Neural progenitor cell (in vitro differentiated cells): ENCODE results near the gene YIF1B. TPM values are rescaled to one million over a fixed set of nuclear protein-coding genes. Genes with fewer than 3 reads are reported as not detected.

Experiments used
- DNase-seq: peaks from one replicate; pipeline ENCODE4 v3.0.0-alpha.2; 2016; ENCODE audit warnings: low spot score
- H2AFZ ChIP-seq: fragments of 200-600 bp; sonication (generic); replicated peaks from 2 replicates; pipeline ENCODE4 v1.6.1; 2016; ENCODE audit warnings: antibody characterized with exemption
- H3F3A ChIP-seq: fragments of 200-600 bp; sonication (generic); 2 replicates; pipeline ENCODE4 v1.6.1; 2016; ENCODE audit warnings: antibody characterized with exemption, low read depth
- H3K27ac ChIP-seq: fragments of 200-600 bp; sonication (generic); 2 replicates; pipeline ENCODE4 v1.5.1; 2016; ENCODE audit warnings: mild to moderate bottlenecking
- H3K27me3 ChIP-seq: fragments of 200-600 bp; sonication (generic); 2 replicates; pipeline ENCODE4 v1.6.1; 2016; ENCODE audit warnings: mild to moderate bottlenecking, moderate library complexity
- H3K36me3 ChIP-seq: fragments of 200-600 bp; sonication (generic); 2 replicates; pipeline ENCODE4 v1.5.1; 2016
- H3K4me1 ChIP-seq: fragments of 200-600 bp; sonication (generic); 2 replicates; pipeline ENCODE4 v1.6.1; 2016; ENCODE audit warnings: mixed run types
- H3K4me2 ChIP-seq: fragments of 200-600 bp; sonication (generic); 2 replicates; pipeline ENCODE4 v1.6.1; 2016
- H3K4me3 ChIP-seq: fragments of 200-600 bp; sonication (generic); 2 replicates; pipeline ENCODE4 v1.5.1; 2016
- H3K79me2 ChIP-seq: fragments of 200-600 bp; sonication (generic); 2 replicates; pipeline ENCODE4 v1.6.1; 2016; ENCODE audit warnings: low read depth
- H3K9ac ChIP-seq: fragments of 200-600 bp; sonication (generic); 2 replicates; pipeline ENCODE4 v1.6.1; 2016
- H3K9me3 ChIP-seq: fragments of 200-600 bp; sonication (generic); 2 replicates; pipeline ENCODE4 v1.5.1; 2016; ENCODE audit warnings: low read depth
- H4K20me1 ChIP-seq: fragments of 200-600 bp; sonication (generic); 2 replicates; pipeline ENCODE4 v1.6.1; 2016; ENCODE audit warnings: low read depth
- H3K27ac Mint-ChIP-seq: 3 replicates; pipeline ENCODE4 v1.8.0; 2021; ENCODE audit warnings: mixed read lengths
- H3K27me3 Mint-ChIP-seq: 2 replicates; pipeline ENCODE4 v1.8.0; 2022; ENCODE audit warnings: low read depth, mild to moderate bottlenecking, inconsistent platforms, moderate library complexity, mixed read lengths; ENCODE audit not compliant: insufficient read depth
- H3K36me3 Mint-ChIP-seq: 3 replicates; pipeline ENCODE4 v1.8.0; 2021; ENCODE audit warnings: mixed read lengths
- H3K4me1 Mint-ChIP-seq: 3 replicates; pipeline ENCODE4 v1.8.0; 2021; ENCODE audit warnings: mixed read lengths
- H3K4me3 Mint-ChIP-seq: 3 replicates; pipeline ENCODE4 v1.8.0; 2021; ENCODE audit warnings: mild to moderate bottlenecking, moderate library complexity, mixed read lengths
- H3K9me3 Mint-ChIP-seq: 3 replicates; pipeline ENCODE4 v1.8.0; 2020; ENCODE audit warnings: mixed read lengths
- EZH2 ChIP-seq: fragments of 200-600 bp; sonication (generic); IDR thresholded peaks from 2 replicates; pipeline ENCODE4 v1.6.1; 2017; ENCODE audit warnings: antibody characterized with exemption, mild to moderate bottlenecking, moderate library complexity
- EZH2phosphoT487 ChIP-seq: fragments of 200-600 bp; sonication (generic); IDR thresholded peaks from 2 replicates; pipeline ENCODE4 v1.6.1; 2017; ENCODE audit warnings: antibody characterized with exemption
- total RNA-seq: library from RNA; depleted of rRNA; stranded (reverse); fragments of >200 nt; gene quantifications from 2 replicates; pipeline ENCODE4 v1.2.3, GENCODE V29; 2015; ENCODE audit warnings: low replicate concordance
- TF ChIP-seq, protein P1 (sequence below): fragments of 200-600 bp; sonication (generic); IDR thresholded peaks from 2 replicates; pipeline ENCODE4 v1.5.1; 2017; ENCODE audit warnings: antibody characterized with exemption, mild to moderate bottlenecking

The YIF1B gene
- total RNA-seq, 1 donor from 2014 or later, result 38.1 TPM

DNA sequence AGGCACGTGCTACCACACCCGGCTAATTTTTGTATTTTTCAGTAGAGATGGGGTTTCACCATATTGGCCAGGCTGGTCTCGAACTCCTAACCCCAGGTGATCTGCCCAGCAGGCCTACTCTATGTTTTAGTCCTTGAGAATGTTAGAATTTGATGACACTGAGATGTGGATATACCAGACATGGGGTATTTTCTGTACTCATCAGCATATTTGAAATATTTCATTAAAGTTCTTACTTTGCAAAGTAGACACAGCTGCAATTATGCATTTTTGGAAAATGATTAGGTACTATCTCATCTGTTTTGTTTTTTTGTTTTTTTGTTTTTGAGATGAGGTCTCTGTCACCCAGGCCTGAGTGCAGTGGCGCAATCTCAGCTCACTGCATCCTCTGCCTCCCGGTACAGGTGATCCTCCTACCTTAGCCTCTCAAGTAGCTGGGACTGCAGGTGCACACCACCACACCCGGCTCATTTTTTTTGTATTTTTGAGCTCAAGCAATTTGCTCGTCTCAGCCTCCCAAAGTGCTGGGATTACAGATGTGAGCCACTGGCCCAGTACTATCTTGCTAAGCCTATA, 38.7 kb downstream of the YIF1B start:
- H2AFZ ChIP-seq, result no peak overlapping the region
- H3K27me3 ChIP-seq, result no peaks in the 10 kb centered on the region
- H4K20me1 ChIP-seq, result peaks cover 25% of the 10 kb centered on the region
- no peaks in the 10 kb centered on the region for H3K36me3 ChIP-seq
- H3K79me2 ChIP-seq, result peaks cover 91% of the 10 kb centered on the region
- no peak overlapping the region for H3K4me3 ChIP-seq
- Mint-ChIP-seq H3K36me3 (no peaks in the 10 kb centered on the region), H3K4me1 (peaks cover 8% of the 10 kb centered on the region), H3K27ac (no peak overlapping the region), H3K4me3 (no peak overlapping the region), H3K27me3 (peaks cover 2% of the 10 kb centered on the region), H3K9me3 (no peaks in the 10 kb centered on the region)
- H3K4me1 ChIP-seq, result peaks cover 5% of the 10 kb centered on the region
- H3K27ac ChIP-seq, result no peak overlapping the region
- DNase-seq, result no peak
- H3F3A ChIP-seq, result peaks cover 7% of the 10 kb centered on the region
- no peak overlapping the region for H3K4me2 ChIP-seq
- no peaks in the 10 kb centered on the region for H3K9me3 ChIP-seq
- H3K9ac ChIP-seq, result no peak overlapping the region
- TF ChIP-seq EZH2, result no peak
- TF ChIP-seq, protein P1, sequence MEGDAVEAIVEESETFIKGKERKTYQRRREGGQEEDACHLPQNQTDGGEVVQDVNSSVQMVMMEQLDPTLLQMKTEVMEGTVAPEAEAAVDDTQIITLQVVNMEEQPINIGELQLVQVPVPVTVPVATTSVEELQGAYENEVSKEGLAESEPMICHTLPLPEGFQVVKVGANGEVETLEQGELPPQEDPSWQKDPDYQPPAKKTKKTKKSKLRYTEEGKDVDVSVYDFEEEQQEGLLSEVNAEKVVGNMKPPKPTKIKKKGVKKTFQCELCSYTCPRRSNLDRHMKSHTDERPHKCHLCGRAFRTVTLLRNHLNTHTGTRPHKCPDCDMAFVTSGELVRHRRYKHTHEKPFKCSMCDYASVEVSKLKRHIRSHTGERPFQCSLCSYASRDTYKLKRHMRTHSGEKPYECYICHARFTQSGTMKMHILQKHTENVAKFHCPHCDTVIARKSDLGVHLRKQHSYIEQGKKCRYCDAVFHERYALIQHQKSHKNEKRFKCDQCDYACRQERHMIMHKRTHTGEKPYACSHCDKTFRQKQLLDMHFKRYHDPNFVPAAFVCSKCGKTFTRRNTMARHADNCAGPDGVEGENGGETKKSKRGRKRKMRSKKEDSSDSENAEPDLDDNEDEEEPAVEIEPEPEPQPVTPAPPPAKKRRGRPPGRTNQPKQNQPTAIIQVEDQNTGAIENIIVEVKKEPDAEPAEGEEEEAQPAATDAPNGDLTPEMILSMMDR, result no peak
- no peak for TF ChIP-seq EZH2phosphoT487

DNA sequence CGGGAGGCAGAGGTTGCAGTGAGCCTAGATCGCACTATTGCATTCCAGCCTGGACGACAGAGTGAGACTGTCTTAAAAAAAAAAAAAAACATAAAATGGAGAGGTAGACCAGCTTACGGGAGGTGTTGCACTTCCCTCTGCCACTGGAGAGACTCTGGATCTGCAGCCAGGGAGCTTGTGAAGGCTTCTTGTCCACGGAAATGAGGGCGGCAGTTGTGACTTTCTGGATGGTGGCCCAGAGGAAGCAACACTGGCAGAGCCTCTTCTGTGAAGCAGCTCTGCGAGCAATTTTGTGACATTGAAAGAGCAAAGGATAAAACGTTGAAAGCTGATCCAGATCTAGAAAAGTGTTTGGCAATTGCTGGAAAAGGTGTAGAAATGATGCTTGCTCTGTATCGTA, 41.0 kb downstream of the YIF1B start:
- Histone ChIP-seq H3K4me1 (peaks cover 14% of the 10 kb centered on the region), H3K27ac (no peak overlapping the region), H4K20me1 (peaks cover 27% of the 10 kb centered on the region), H3K27me3 (no peaks in the 10 kb centered on the region), H2AFZ (no peak overlapping the region), H3F3A (peaks cover 7% of the 10 kb centered on the region), H3K36me3 (no peaks in the 10 kb centered on the region), H3K9me3 (no peaks in the 10 kb centered on the region), H3K9ac (no peak overlapping the region), H3K4me2 (no peak overlapping the region), H3K79me2 (peaks cover 94% of the 10 kb centered on the region), H3K4me3 (no peak overlapping the region)
- no peaks in the 10 kb centered on the region for H3K36me3 Mint-ChIP-seq
- no peak for DNase-seq
- H3K27me3 Mint-ChIP-seq, result no peaks in the 10 kb centered on the region
- no peak overlapping the region for H3K27ac Mint-ChIP-seq
- H3K9me3 Mint-ChIP-seq, result no peaks in the 10 kb centered on the region
- peaks cover 19% of the 10 kb centered on the region for H3K4me1 Mint-ChIP-seq
- peak overlapping the region; percentile 27 for H3K4me3 Mint-ChIP-seq
- TF ChIP-seq, protein P1, result no peak
- TF ChIP-seq EZH2, result no peak
- no peak for TF ChIP-seq EZH2phosphoT487

DNA sequence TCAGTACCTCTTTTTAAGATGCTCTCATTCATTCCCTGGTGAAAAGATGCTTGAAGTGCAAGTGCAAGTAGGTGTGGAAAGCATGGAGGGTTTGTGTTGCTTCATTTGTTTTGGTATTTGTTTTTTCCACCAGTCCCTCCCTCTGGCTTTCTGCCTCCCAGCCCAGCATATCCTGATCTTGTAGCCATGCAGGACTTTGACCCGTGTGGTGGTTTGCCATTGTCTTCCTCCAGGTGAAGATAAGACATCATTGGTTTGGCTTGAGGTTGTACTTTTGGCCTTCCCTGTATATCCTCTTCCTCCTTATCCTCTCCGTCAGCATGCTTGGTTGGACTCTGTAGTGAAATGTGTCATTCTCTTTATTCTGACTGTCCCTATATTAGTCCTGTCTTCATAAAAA, 42.2 kb downstream of the YIF1B start:
- Histone ChIP-seq H3K79me2 (peaks cover 95% of the 10 kb centered on the region), H3K27ac (no peak overlapping the region), H3K4me3 (no peak overlapping the region), H3K9me3 (no peaks in the 10 kb centered on the region), H3K9ac (no peak overlapping the region), H3K27me3 (no peaks in the 10 kb centered on the region), H3K36me3 (no peaks in the 10 kb centered on the region), H3K4me2 (no peak overlapping the region), H4K20me1 (peaks cover 26% of the 10 kb centered on the region), H3F3A (peaks cover 11% of the 10 kb centered on the region), H3K4me1 (peaks cover 14% of the 10 kb centered on the region), H2AFZ (no peak overlapping the region)
- Mint-ChIP-seq H3K27ac (no peak overlapping the region), H3K4me1 (peaks cover 19% of the 10 kb centered on the region), H3K4me3 (no peak overlapping the region), H3K36me3 (no peaks in the 10 kb centered on the region), H3K9me3 (no peaks in the 10 kb centered on the region), H3K27me3 (no peaks in the 10 kb centered on the region)
- DNase-seq, result no peak
- no peak for TF ChIP-seq EZH2
- TF ChIP-seq, protein P1, result no peak
- TF ChIP-seq EZH2phosphoT487, result no peak
